Measurements from ENCODE around the gene FOXP2. TPM values are rescaled to one million over a fixed set of nuclear protein-coding genes. Genes with fewer than 3 reads are reported as not detected.

Gene FOXP2
- total and polyA plus RNA-seq, 9 of the 15 experiments (the other 6 are each of a cell fraction or from before 2014, with no cell fraction given): not detected

DNA sequence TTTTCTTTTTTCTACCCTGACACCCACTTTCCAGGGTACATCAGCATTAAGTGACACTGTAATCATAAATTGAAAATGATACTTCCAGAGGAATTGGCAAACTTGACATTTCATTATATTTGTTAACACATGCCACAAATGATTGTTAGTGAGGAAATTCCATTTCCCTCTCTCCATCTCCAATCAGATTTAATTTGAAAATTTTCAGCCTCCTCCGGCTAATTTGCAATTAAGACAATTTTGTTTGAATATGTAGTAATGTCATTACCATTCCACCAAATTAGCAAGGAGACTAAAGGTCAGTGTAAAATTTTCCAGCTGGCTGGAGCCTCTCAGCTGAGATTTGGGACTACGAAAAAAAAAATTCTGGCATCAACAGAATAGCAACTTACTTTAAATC, 242.7 kb downstream of the FOXP2 start (continued):
- TF ChIP-seq, protein P1, sequence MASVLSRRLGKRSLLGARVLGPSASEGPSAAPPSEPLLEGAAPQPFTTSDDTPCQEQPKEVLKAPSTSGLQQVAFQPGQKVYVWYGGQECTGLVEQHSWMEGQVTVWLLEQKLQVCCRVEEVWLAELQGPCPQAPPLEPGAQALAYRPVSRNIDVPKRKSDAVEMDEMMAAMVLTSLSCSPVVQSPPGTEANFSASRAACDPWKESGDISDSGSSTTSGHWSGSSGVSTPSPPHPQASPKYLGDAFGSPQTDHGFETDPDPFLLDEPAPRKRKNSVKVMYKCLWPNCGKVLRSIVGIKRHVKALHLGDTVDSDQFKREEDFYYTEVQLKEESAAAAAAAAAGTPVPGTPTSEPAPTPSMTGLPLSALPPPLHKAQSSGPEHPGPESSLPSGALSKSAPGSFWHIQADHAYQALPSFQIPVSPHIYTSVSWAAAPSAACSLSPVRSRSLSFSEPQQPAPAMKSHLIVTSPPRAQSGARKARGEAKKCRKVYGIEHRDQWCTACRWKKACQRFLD (CRISPR knock-in tag; IDR thresholded peaks at IDR 0.05): no peak
- TF ChIP-seq MCM5 (IDR thresholded peaks at IDR 0.05; ENCODE audit: low read depth) (no peak), ZNF143 (CRISPR knock-in tag; IDR thresholded peaks at IDR 0.05) (no peak), GATA2 (CRISPR knock-in tag; IDR thresholded peaks at IDR 0.05) (no peak)

DNA sequence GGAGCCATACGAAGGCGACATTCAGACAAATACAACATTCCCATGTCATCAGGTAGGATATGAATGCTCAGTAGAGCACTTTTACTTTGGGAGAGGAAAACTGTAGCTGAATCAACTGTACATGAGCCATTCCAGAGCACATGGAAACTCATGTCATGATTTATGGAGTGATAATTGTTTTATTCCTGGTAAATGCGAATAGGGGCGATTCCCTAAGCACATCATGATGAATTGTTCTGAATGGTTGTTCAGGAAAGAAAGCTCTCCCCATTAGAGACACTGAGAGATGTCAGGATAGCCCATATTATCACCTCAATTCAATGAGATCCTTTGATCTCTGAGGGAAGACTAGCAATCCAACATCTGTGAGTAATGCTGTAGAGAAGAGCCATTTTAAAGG, 243.6 kb downstream of the FOXP2 start:
- no TSS peak for BruUV-seq (replicated peaks)
- Histone ChIP-seq H2AFZ (ENCODE audit: low read depth, low read length) (no peak overlapping the region), H3K27ac (ENCODE audit: extremely low read depth, low read depth, low read length) (no peak overlapping the region), H3K27me3 (ENCODE audit: control insufficient read depth in 2 of 2, insufficient read depth in 2 of 2, low read length in 2 of 2) (no peaks in the 10 kb centered on the region), H3K4me1 (replicated peaks in 1 of 2; ENCODE audit: control insufficient read depth in 2 of 2, insufficient read depth in 2 of 2, low read length in 2 of 2) (no peaks in the 10 kb centered on the region), H3K79me2 (ENCODE audit: control insufficient read depth, insufficient read depth, low read length) (no peaks in the 10 kb centered on the region), H3K4me2 (ENCODE audit: insufficient read depth, low read length) (no peak overlapping the region), H3K4me3 (no peak overlapping the region), H3K9ac (ENCODE audit: insufficient read depth in 1 of 2, low read depth in 2 of 2, low read length in 2 of 2) (no peak overlapping the region), H3K9me1 (ENCODE audit: control insufficient read depth, insufficient read depth, low read length) (no peaks in the 10 kb centered on the region), H3K9me3 (replicated peaks; ENCODE audit: control insufficient read depth, insufficient read depth, low read depth, low read length) (no peaks in the 10 kb centered on the region), H3K36me3 (ENCODE audit: control insufficient read depth, insufficient read depth, low read length) (no peaks in the 10 kb centered on the region), H4K20me1 (replicated peaks; ENCODE audit: control insufficient read depth, insufficient read depth, low read length) (no peaks in the 10 kb centered on the region)
- TF ChIP-seq SREBF1 (IDR thresholded peaks at IDR 0.05; ENCODE audit: borderline replicate concordance, low read depth, low read length) (no peak), ZNF76 (CRISPR knock-in tag; IDR thresholded peaks at IDR 0.05; ENCODE audit: borderline replicate concordance) (no peak), MAFG (tag; conservative IDR thresholded peaks at IDR 0.05) (no peak), SREBF2 (CRISPR knock-in tag; IDR thresholded peaks at IDR 0.05) (no peak)
- TF ChIP-seq, protein P2, sequence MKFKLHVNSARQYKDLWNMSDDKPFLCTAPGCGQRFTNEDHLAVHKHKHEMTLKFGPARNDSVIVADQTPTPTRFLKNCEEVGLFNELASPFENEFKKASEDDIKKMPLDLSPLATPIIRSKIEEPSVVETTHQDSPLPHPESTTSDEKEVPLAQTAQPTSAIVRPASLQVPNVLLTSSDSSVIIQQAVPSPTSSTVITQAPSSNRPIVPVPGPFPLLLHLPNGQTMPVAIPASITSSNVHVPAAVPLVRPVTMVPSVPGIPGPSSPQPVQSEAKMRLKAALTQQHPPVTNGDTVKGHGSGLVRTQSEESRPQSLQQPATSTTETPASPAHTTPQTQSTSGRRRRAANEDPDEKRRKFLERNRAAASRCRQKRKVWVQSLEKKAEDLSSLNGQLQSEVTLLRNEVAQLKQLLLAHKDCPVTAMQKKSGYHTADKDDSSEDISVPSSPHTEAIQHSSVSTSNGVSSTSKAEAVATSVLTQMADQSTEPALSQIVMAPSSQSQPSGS (CRISPR knock-in tag; IDR thresholded peaks at IDR 0.05): no peak
- intact Hi-C loops (cut with micrococcal nuclease): no loop called here
- 1% methylated on average over 4 of the region's 4 CpGs for WGBS (ENCODE audit: insufficient coverage, low coverage, missing lambda C conversion rate)
- DNase-seq (ENCODE audit: extremely low read depth in 1 of 4, low spot score in 3 of 4): no peak
- in situ Hi-C loops (cut with MboI): no loop called here
- CTCF ChIA-PET (ENCODE audit: low intra/inter-chr PET ratio): no interaction called here
- no peak for FAIRE-seq
- ATAC-seq: no peak
- POLR2A ChIA-PET: no interaction called here
